Liver (tissue), 3 donors: ENCODE data around the gene CD36.

Source experiments
- FOXA2 ChIP-seq: IDR thresholded peaks from 2 replicates; pipeline ENCODE4 v1.6.1; 2016; ENCODE audit warnings: antibody characterized with exemption
- GABPA ChIP-seq, 2 donors: IDR thresholded peaks in 1 of 2; conservative IDR thresholded peaks in 1 of 2; 2 replicates each; pipeline ENCODE4 v1.6.1; 2016; ENCODE audit warnings: antibody characterized with exemption in 2 of 2, mild to moderate bottlenecking in 1 of 2, moderate library complexity in 1 of 2
- HNF4A ChIP-seq, 2 donors: conservative IDR thresholded peaks; 2 replicates each; pipeline ENCODE4 v1.6.1; 2016; ENCODE audit warnings: antibody characterized with exemption in 2 of 2, mild to moderate bottlenecking in 2 of 2
- JUND ChIP-seq, 2 donors: IDR thresholded peaks; 2 replicates each; pipeline ENCODE4 v1.6.1; 2016; ENCODE audit warnings: antibody characterized with exemption in 2 of 2
- RAD21 ChIP-seq, 2 donors: IDR thresholded peaks; 2 replicates each; pipeline ENCODE4 v1.6.1; 2016; ENCODE audit warnings: antibody characterized with exemption in 2 of 2, mild to moderate bottlenecking in 2 of 2
- TAF1 ChIP-seq: conservative IDR thresholded peaks from 2 replicates; pipeline ENCODE4 v1.6.1; 2016; ENCODE audit warnings: antibody characterized with exemption, mild to moderate bottlenecking
- TF ChIP-seq, protein P1 (sequence below): fragments of 150-350 bp; IDR thresholded peaks from 2 replicates; pipeline ENCODE4 v1.5.1; 2017; ENCODE audit warnings: improper control_type of control experiment, low read depth, low read length; ENCODE audit not compliant: missing input control
- TF ChIP-seq, protein P2 (sequence below): IDR thresholded peaks from 2 replicates; pipeline ENCODE4 v1.6.1; 2016; ENCODE audit warnings: antibody characterized with exemption
- TF ChIP-seq, protein P3 (sequence below): IDR thresholded peaks from 2 replicates; pipeline ENCODE4 v1.6.1; 2016; ENCODE audit warnings: antibody characterized with exemption, mild to moderate bottlenecking
- TF ChIP-seq, protein P4 (sequence below): IDR thresholded peaks from 2 replicates; pipeline ENCODE4 v1.6.1; 2016; ENCODE audit warnings: antibody characterized with exemption
- donor health status: healthy.
- donor health status: healthy.

DNA sequence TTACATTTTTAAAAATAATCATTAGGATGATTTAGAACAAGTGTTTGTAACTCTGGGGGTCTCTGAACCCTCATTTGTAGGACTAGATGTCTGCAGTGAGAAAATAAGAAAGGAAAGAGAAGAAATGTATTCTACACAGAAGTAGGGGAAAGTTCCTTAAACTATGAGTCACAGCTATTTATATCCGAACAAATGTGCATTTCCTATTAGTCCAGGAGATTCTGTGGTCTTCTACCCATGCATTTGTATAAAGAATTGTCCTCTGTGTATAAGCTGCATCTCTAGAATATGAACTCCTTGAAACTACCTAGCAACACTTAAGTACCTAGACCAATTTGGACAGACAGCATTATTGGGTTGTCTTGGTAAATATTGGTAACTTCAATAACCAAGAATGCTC, 15.9 kb upstream of the CD36 start:
- TF ChIP-seq, protein P1, sequence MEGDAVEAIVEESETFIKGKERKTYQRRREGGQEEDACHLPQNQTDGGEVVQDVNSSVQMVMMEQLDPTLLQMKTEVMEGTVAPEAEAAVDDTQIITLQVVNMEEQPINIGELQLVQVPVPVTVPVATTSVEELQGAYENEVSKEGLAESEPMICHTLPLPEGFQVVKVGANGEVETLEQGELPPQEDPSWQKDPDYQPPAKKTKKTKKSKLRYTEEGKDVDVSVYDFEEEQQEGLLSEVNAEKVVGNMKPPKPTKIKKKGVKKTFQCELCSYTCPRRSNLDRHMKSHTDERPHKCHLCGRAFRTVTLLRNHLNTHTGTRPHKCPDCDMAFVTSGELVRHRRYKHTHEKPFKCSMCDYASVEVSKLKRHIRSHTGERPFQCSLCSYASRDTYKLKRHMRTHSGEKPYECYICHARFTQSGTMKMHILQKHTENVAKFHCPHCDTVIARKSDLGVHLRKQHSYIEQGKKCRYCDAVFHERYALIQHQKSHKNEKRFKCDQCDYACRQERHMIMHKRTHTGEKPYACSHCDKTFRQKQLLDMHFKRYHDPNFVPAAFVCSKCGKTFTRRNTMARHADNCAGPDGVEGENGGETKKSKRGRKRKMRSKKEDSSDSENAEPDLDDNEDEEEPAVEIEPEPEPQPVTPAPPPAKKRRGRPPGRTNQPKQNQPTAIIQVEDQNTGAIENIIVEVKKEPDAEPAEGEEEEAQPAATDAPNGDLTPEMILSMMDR: no peak
- TF ChIP-seq RAD21 (IDR thresholded peaks at IDR 0.05) (no peak), GABPA (IDR thresholded peaks at IDR 0.05 in 1 of 2, conservative IDR thresholded peaks at IDR 0.05 in 1 of 2) (no peak), HNF4A (conservative IDR thresholded peaks at IDR 0.05) (no peak), FOXA2 (no peak), JUND (IDR thresholded peaks at IDR 0.05) (no peak), TAF1 (no peak)
- TF ChIP-seq, protein P2, sequence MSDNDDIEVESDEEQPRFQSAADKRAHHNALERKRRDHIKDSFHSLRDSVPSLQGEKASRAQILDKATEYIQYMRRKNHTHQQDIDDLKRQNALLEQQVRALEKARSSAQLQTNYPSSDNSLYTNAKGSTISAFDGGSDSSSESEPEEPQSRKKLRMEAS: no peak
- TF ChIP-seq, protein P3, sequence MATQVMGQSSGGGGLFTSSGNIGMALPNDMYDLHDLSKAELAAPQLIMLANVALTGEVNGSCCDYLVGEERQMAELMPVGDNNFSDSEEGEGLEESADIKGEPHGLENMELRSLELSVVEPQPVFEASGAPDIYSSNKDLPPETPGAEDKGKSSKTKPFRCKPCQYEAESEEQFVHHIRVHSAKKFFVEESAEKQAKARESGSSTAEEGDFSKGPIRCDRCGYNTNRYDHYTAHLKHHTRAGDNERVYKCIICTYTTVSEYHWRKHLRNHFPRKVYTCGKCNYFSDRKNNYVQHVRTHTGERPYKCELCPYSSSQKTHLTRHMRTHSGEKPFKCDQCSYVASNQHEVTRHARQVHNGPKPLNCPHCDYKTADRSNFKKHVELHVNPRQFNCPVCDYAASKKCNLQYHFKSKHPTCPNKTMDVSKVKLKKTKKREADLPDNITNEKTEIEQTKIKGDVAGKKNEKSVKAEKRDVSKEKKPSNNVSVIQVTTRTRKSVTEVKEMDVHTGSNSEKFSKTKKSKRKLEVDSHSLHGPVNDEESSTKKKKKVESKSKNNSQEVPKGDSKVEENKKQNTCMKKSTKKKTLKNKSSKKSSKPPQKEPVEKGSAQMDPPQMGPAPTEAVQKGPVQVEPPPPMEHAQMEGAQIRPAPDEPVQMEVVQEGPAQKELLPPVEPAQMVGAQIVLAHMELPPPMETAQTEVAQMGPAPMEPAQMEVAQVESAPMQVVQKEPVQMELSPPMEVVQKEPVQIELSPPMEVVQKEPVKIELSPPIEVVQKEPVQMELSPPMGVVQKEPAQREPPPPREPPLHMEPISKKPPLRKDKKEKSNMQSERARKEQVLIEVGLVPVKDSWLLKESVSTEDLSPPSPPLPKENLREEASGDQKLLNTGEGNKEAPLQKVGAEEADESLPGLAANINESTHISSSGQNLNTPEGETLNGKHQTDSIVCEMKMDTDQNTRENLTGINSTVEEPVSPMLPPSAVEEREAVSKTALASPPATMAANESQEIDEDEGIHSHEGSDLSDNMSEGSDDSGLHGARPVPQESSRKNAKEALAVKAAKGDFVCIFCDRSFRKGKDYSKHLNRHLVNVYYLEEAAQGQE: no peak
- TF ChIP-seq, protein P4, sequence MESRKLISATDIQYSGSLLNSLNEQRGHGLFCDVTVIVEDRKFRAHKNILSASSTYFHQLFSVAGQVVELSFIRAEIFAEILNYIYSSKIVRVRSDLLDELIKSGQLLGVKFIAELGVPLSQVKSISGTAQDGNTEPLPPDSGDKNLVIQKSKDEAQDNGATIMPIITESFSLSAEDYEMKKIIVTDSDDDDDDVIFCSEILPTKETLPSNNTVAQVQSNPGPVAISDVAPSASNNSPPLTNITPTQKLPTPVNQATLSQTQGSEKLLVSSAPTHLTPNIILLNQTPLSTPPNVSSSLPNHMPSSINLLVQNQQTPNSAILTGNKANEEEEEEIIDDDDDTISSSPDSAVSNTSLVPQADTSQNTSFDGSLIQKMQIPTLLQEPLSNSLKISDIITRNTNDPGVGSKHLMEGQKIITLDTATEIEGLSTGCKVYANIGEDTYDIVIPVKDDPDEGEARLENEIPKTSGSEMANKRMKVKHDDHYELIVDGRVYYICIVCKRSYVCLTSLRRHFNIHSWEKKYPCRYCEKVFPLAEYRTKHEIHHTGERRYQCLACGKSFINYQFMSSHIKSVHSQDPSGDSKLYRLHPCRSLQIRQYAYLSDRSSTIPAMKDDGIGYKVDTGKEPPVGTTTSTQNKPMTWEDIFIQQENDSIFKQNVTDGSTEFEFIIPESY: no peak
